ENCODE data around the gene EHD2.
"Not testable (repeated sequence)": the region's sequence is repeated elsewhere in the genome, so short reads cannot be mapped to it uniquely, and the experiment has no call there.

EHD2 gene

DNA sequence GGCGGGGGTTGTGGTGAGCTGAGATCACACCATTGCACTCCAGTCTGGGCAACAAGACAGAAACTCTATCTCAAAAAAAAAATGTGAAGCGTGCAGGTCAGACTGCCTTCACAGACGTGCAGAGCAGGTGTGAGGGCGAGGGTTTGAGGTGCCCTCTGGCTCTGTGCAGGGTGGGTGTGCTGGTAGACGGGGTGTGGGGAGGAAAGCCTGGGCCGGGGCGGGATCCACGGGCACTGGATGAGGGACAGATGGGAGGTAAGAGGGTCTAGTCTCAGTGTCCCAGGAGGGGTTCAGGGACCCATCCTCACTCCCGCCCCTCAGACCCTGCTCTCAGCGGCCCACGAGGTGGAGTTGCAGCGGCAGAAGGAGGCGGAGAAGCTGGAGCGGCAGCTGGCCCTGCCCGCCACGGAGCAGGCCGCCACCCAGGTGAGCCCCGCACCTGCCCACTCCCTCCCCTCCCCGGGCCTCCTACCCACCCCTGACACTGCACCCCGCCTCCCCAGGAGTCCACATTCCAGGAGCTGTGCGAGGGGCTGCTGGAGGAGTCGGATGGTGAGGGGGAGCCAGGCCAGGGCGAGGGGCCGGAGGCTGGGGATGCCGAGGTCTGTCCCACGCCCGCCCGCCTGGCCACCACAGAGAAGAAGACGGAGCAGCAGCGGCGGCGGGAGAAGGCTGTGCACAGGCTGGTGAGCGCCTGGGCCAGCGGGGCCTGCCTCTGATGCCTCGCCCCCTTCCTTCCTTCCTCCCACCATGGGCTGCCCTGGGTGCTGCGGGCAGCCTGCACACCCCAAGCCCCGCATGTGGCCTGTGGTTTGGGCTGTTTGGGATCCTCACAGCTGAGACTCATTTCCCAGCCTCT lies 41.2 kb downstream of the EHD2 start:
- DNase-seq: no peak

DNA sequence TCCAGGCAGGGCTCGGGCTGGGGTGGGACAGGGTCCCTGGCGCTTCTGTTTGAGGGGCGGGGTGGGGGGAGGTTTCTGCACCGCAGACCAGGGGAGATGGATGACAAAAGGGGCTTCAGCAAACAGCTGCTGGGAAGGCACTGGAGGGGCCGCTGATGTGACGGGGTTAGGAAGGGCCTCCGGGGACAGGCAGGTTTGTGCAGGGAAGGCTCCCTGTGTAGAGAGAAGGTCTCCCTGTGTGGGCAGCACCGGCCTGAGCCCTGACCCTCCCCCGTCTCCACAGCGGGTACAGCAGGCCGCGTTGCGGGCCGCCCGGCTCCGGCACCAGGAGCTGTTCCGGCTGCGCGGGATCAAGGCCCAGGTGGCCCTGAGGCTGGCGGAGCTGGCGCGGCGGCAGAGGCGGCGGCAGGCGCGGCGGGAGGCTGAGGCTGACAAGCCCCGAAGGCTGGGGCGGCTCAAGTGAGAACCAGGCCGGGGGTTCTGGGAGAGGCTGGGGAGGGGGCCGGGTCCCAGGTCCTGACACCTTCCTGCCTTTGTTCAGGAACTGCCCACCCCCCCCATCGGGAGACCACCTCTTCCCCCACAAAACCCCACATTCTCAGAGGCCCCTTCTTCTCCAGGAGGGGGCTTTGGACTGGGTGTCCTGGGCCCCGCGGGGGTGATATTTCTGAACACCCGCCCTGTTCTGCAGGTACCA lies 42.0 kb downstream of the EHD2 start:
- no peak for DNase-seq

- DNase-seq: no peak
Observed at GRCh38 chr19:47755762-47756626, 42.8 kb downstream of the EHD2 start.

DNA sequence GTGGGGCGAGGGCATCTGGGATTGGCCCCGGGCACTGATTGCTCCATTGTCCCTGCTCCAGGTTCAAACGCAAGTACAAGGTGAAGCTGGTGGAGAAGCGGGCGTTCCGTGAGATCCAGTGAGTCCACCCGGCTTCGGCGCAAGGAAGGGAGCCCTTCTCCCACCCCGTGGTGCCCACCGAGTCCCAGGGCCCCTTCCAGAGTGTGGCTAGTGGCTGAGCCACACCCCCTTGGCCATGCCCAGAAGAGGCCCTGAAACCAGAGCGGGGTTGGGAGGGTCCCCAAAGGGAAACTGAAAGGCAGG lies 43.4 kb downstream of the EHD2 start:
- no peak for DNase-seq

GRCh38 chr19:47756953-47757608 lies 43.9 kb downstream of the EHD2 start:
- DNase-seq: no peak

DNA sequence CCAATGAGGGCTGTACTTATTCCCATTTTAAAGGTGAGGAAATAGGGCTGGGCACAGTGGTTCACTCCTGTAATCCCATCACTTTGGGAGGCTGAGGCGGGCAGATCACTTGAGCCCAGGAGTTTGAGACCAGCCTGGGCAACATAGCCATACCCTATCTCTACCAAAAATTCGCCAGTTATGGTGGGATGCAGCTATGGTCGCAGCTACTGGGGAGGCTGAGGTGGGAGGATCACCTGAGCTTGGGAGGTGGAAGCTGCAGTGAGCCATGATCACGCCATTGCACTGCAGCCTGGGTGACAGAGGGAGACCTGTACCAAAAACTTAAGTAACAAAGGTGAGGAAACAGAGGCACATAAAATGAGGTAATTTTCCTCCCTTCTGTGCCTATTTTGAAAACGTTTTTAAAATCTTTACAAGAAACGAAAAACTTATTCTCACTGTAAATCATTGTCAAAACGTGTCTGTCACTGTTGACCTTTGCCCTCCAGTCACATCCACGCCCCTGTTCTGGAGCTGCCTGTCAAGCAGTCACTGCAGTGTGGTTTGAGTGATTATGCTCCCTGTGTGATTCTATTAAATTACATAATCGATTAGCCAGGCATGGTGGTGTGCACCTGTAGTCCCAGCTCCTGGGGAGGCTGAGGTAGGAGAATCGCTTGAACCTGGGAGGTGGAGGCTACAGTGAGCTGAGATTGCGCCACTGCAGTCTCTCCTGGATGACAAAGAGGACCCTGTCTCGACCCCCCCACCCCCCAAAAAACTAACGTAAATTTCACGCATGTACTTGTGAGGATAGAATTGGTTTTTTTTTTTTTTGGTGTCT lies 44.6 kb downstream of the EHD2 start:
- no peak for DNase-seq

GRCh38 chr19:47758443-47758804 lies 45.2 kb downstream of the EHD2 start:
- DNase-seq: no peak

DNA sequence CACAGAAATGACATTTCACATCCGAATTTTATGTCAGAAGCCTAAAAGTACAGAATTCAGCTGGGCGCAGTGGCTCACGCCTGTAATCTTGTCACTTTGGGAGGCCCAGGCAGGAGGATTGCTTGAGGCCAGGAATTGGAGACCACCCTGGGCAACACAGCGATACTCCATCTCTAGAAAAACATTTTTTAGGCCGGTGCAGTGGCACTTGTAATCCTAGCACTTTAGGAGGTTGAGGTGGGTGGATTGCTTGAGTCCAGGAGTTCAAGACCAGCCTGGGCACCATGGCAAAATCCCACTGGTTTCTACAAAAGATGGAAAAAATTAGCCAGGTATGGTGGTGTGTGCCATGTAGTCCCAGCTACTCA lies 47.4 kb downstream of the EHD2 start:
- no peak for DNase-seq

DNA sequence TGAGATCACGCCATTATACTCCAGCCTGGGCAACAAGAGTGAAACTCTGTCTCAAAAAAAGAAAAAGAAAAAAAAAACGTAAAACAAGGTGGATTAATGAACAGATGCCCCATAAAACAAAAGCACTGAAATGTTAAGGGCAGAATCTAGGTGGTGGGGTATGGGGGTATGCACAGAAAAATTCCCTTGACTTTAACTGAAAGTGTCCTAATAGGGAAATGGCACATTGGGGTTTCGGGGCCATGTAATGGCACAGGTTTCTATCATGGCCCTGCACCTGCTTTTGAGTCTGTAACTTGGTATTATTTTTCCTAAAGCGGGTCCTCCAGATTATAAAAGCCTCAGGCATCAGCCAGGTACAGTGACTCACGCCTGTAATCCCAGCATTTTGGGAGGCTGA lies 48.3 kb downstream of the EHD2 start:
- DNase-seq: no peak

DNA sequence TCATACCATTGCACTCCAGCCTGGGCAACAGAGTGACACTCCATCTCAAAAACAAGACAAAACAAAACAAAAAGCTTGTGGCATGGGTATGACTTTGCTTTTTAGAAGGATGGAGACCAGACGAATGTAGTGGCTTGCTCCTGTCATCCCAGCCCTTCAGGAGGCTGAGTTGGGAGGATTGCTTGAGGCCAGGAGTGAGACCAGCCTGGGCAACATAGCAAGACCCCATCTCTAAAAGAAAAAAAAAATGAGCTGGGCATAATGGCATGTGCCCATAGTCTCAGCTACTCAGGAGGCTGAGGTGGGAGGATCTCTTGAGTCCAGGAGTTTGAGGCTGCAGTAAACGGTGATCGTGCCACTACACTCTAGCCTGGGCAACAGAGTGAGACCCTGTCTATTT lies 48.9 kb downstream of the EHD2 start:
- no peak for DNase-seq

DNA sequence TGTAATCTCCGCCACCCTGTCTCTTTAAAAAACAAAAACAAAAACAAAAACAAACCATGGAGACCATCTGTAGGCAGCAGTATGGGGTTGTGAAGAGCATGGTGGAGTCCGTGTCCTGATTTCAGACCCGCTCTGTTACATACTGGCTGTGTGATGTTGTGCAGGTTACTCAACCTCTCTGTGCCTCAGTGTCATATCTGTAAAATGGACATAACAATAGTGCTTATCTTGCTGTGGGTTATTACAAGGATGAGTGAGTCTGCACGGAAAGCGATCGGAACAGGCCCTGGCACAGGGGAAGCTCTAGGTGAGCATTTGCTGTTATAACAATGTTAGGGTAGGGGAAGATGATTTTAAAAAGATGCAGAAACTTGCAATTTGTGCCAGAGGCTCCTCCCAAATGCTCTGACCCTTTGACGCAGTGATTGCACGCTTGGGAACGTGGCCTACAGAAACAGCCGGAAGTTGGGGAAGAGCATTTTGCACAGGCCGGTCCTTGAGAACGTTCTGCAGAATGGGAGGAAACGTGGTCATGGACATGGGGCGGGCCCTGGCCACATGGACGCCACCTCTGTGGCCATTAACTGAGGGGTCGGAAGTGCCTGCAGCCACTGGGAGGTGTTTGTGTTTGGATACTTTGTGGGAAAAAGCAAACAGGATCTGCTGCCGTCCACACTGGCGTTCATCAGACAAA lies 49.5 kb downstream of the EHD2 start:
- DNase-seq: no peak

- DNase-seq: not testable (repeated sequence)
Observed at GRCh38 chr19:47764705-47765104, 51.5 kb downstream of the EHD2 start.

DNA sequence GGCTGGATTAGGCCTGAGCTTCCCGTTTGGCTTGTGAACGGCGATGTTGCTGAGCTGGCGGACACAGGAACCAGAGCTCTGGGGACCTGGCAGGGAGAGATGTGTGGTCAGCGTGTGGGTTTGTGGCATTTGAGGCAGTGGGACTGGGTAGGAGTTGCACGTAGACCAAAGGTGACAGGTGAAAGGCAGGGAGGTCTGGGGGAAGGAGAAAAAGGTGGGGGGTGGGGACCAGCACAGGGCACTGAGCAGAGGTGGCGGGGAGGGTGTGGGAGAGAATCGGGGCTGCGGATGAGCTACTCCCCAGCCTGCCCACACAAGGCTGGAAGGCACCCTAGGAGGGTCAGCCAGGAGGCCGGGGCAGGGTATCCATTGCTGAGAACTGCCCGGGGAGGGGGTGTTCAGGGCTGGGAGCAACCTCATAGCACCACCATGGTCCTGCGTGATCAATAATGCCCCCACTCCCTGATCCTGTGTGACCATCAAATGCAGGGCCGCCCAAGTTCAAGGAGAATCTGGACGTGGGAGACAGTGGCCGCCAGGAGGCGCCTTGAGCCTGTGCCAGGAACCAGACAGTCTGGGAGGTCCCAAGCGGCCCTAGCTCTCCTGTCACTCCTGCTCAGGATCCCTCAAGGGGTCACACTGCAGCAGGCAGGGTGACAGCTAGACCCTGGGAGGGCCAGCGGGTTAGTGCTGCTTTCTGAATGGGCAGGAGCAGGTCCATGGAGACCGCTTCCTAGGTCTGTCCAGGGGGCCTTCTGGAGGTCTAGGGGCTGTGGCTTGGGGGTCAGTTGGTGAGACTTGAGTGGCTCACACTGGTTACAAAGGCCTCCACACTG lies 52.5 kb downstream of the EHD2 start:
- peak; percentile 53 for DNase-seq

GRCh38 chr19:47766359-47766620 lies 53.1 kb downstream of the EHD2 start:
- DNase-seq: no peak

GRCh38 chr19:47766670-47767069 lies 53.4 kb downstream of the EHD2 start:
- DNase-seq: no peak

DNA sequence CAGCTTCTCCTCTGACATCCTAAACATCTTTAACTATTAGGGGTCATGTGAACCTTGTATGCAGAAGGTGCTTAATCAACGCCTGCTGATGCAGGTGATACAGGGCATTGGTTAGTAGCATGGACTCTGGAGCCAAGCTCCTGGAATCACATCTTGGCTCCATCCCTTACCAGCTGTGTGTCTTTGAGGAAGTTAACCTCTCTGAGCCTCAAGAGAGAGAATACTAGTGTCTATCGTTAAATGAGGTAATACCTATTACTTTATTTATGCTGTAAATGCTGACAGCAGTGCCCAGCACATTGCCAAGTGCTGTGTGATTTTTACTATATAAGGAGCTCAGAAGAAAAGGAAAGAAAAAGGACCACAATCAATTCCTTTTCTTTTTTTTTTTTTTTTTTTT lies 54.1 kb downstream of the EHD2 start:
- DNase-seq: no peak

GRCh38 chr19:47768604-47769003 lies 55.4 kb downstream of the EHD2 start:
- DNase-seq: no peak

DNA sequence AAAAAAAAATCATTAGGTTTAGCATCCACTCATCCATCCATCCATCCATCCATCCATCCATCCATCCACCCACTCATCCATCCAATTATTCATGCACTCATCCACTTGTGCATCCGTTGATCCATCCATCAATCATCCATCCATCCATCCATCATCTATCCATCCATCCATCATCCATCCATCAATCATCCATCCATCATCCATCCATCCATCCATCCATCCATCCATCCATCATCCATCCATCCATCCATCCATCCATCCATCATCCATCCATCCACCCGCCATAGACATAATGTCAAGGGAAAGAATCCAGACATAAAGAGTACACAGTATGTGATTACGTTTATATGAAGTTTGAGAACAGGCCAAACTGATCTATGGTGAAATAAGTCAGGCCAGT lies 56.3 kb downstream of the EHD2 start:
- no peak for DNase-seq

GRCh38 chr19:47771291-47771690 lies 58.1 kb downstream of the EHD2 start:
- not testable (repeated sequence) for DNase-seq

DNA sequence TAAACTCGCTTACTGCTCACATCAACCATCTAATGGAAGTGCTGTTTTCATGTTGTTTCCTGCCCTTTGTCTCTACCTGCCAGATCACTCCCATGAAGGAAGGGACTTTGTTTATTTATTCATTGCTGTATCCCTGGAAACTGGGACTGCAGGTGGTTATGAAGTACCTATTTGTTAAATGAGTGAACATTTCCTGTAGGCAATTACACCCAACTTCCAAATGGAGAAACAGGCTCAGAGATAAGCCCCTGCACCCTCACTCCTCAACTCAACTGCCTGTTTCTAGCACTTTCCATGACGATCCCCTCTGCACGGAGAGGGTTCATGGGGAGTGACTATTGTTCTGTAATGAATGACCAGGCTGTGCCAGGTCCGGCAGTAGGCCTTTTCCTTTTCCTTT lies 63.3 kb downstream of the EHD2 start:
- no peak for DNase-seq
